ENCODE data around the gene RNF157.

RNF157 gene

GRCh38 chr17:76184290-76184689 lies 56.0 kb downstream of the RNF157 start:
- DNase-seq = no peak
- Histone ChIP-seq H3K9me2 (replicated peaks; ENCODE audit: insufficient read depth, low read length) (no peaks in the 10 kb centered on the region), H3K4me3 (ENCODE audit: low read length) (no peak overlapping the region), H3K27ac (ENCODE audit: low read length) (no peak overlapping the region), H3K9me3 (replicated peaks; ENCODE audit: insufficient read depth, low read length) (no peaks in the 10 kb centered on the region), H3K27me3 (replicated peaks; ENCODE audit: insufficient read depth, low read length) (no peaks in the 10 kb centered on the region), H4K20me1 (ENCODE audit: insufficient read depth, low read length) (no peaks in the 10 kb centered on the region), H3K9ac (ENCODE audit: low read length) (no peak overlapping the region), H3K36me3 (replicated peaks; ENCODE audit: insufficient read depth, low read length) (no peaks in the 10 kb centered on the region), H3K4me1 (ENCODE audit: low read length) (peaks cover 32% of the 10 kb centered on the region), H3K79me2 (ENCODE audit: low read length) (no peaks in the 10 kb centered on the region), H2AFZ (ENCODE audit: low read length) (no peak overlapping the region), H3F3A (ENCODE audit: insufficient read depth, low read length) (peaks cover 16% of the 10 kb centered on the region), H3K4me2 (ENCODE audit: low read depth, low read length) (no peak overlapping the region)
- TF ChIP-seq EZH2 (optimal IDR thresholded peaks at IDR 0.05; ENCODE audit: low read depth, low read length) (no peak), CTCF (IDR thresholded peaks at IDR 0.05; ENCODE audit: low read length) (no peak), EZH2phosphoT487 (IDR thresholded peaks at IDR 0.05; ENCODE audit: low read length) (no peak)

DNA sequence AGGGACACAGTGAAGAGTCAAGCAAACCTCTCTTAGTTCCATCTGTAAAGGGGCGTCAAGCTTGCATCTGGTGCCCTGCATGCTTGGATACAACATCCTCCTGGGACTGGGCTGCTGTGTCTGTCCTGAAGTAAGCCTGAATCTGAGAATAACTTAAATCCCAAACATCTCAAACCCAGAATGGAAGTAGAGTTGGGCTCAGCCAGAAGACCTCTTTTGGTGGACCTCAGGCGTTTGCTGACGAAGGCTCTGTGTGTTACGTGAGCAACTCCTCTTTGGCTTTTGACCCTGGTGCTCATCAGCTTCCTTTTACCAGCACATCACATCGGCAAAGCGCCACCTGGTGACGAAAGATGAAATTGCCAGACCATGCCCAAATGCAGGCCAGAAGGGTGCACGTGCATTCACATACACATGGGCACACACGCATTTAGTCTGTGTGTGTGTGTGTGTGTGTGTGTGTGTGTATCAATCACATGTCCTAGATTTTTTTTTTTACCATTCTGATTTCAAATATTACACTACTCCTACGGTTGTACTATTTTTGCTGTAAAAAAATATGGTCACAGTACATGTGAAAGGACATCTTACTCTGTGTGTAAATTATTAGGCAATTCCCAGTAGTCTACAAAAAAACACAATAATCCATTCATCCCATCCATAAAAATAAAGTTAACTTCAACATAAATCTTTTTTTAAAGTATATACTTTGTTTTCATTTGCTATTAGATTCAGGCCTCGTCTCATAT lies 58.1 kb downstream of the RNF157 start:
- no peaks in the 10 kb centered on the region for H3K27me3 ChIP-seq (replicated peaks; ENCODE audit: insufficient read depth, low read length)
- H3F3A ChIP-seq (ENCODE audit: insufficient read depth, low read length) = peaks cover 9% of the 10 kb centered on the region
- H3K79me2 ChIP-seq (ENCODE audit: low read length) = no peaks in the 10 kb centered on the region
- H3K4me2 ChIP-seq (ENCODE audit: low read depth, low read length) = no peak overlapping the region; the same call in 1 of the 2 replicates
- peak; percentile 90 for DNase-seq
- no peaks in the 10 kb centered on the region for H3K36me3 ChIP-seq (replicated peaks; ENCODE audit: insufficient read depth, low read length)
- no peaks in the 10 kb centered on the region for H3K9me3 ChIP-seq (replicated peaks; ENCODE audit: insufficient read depth, low read length)
- peaks cover 19% of the 10 kb centered on the region for H3K4me1 ChIP-seq (ENCODE audit: low read length)
- H3K4me3 ChIP-seq (ENCODE audit: low read length) = no peak overlapping the region
- TF ChIP-seq CTCF (IDR thresholded peaks at IDR 0.05; ENCODE audit: low read length) (peak; percentile 93), EZH2phosphoT487 (IDR thresholded peaks at IDR 0.05; ENCODE audit: low read length) (no peak), EZH2 (optimal IDR thresholded peaks at IDR 0.05; ENCODE audit: low read depth, low read length) (no peak)
- H4K20me1 ChIP-seq (ENCODE audit: insufficient read depth, low read length) = no peaks in the 10 kb centered on the region
- peak overlapping the region; percentile 64 for H2AFZ ChIP-seq (ENCODE audit: low read length)
- H3K27ac ChIP-seq (ENCODE audit: low read length) = no peak overlapping the region
- H3K9me2 ChIP-seq (replicated peaks; ENCODE audit: insufficient read depth, low read length) = no peaks in the 10 kb centered on the region
- H3K9ac ChIP-seq (ENCODE audit: low read length) = no peak overlapping the region

GRCh38 chr17:76179496-76180467 lies 60.5 kb downstream of the RNF157 start:
- peak overlapping the region; percentile 2; the same call in 1 of the 2 replicates for H3K4me3 ChIP-seq (ENCODE audit: low read length)
- peaks cover 13% of the 10 kb centered on the region for H3F3A ChIP-seq (ENCODE audit: insufficient read depth, low read length)
- no peaks in the 10 kb centered on the region for H3K9me3 ChIP-seq (replicated peaks; ENCODE audit: insufficient read depth, low read length)
- TF ChIP-seq EZH2 (optimal IDR thresholded peaks at IDR 0.05; ENCODE audit: low read depth, low read length) (no peak), EZH2phosphoT487 (IDR thresholded peaks at IDR 0.05; ENCODE audit: low read length) (no peak), CTCF (IDR thresholded peaks at IDR 0.05; ENCODE audit: low read length) (peak; percentile 31)
- H4K20me1 ChIP-seq (ENCODE audit: insufficient read depth, low read length) = no peaks in the 10 kb centered on the region
- H3K27me3 ChIP-seq (replicated peaks; ENCODE audit: insufficient read depth, low read length) = no peaks in the 10 kb centered on the region
- peak overlapping the region; percentile 71 for H3K4me2 ChIP-seq (ENCODE audit: low read depth, low read length)
- H3K9ac ChIP-seq (ENCODE audit: low read length) = peak overlapping the region; percentile 22
- no peaks in the 10 kb centered on the region for H3K79me2 ChIP-seq (ENCODE audit: low read length)
- peak; percentile 62 for DNase-seq
- peak overlapping the region; percentile 59 for H2AFZ ChIP-seq (ENCODE audit: low read length)
- no peaks in the 10 kb centered on the region for H3K9me2 ChIP-seq (replicated peaks; ENCODE audit: insufficient read depth, low read length)
- peak overlapping the region; percentile 79 for H3K27ac ChIP-seq (ENCODE audit: low read length)
- peaks cover 19% of the 10 kb centered on the region for H3K4me1 ChIP-seq (ENCODE audit: low read length)
- no peaks in the 10 kb centered on the region for H3K36me3 ChIP-seq (replicated peaks; ENCODE audit: insufficient read depth, low read length)

Data from MM.1S (cell line).